HepG2 (cell line): ENCODE measurements around the gene N4BP2. TPM values are rescaled to one million over a fixed set of nuclear protein-coding genes. Genes with fewer than 3 reads are reported as not detected.

Source experiments
- ATAC-seq: fragments of 200-7000 bp; cut with Tn5 transposase; 3 replicates; pipeline ENCODE4 v1.9.1; 2020; ENCODE audit warnings: mild to moderate bottlenecking, moderate library complexity
- BruUV-seq: library from RNA; stranded (reverse); fragments of 400-500 nt; replicated peaks from 2 replicates; lab custom pipeline; 2021; lab: Mats Ljungman, UMichigan
- CTCF ChIA-PET: fragments of 300-600 bp; formaldehyde crosslinking; extraction: SDS; loops from one replicate; lab custom pipeline; 2021; ENCODE audit warnings: low total read pairs, inconsistent platforms, low intra/inter-chr PET ratio; lab: Yijun Ruan, JAX
- POLR2A ChIA-PET: fragments of 350-600 bp; sonication (Branson Sonifier 250); formaldehyde crosslinking; loops from one replicate; lab custom pipeline; 2020; ENCODE audit warnings: antibody characterized with exemption, inconsistent platforms; lab: Yijun Ruan, JAX
- DNase-seq: peaks from one replicate; pipeline ENCODE4 v3.0.0-alpha.2; 2015; ENCODE audit warnings: low spot score
- FAIRE-seq: peaks from 3 replicates; lab custom pipeline; 2011; peaks lifted over from hg19 to GRCh38; lab: Jason Lieb, UNC
- H2AFZ ChIP-seq: one replicate; pipeline ENCODE4 v1.6.1; 2011; ENCODE audit warnings: low read length, inconsistent platforms
- H3K27ac ChIP-seq: fragments of 300-600 bp; 3 replicates; pipeline ENCODE4 v1.8.0; 2011; ENCODE audit warnings: mixed run types, mild to moderate bottlenecking, mixed read lengths, low read length, inconsistent platforms; ENCODE audit not compliant: insufficient read depth; ENCODE audit errors: extremely low read length
- H3K27me3 ChIP-seq, 2 experiments: fragments of 200-600 bp in 1 of 2; 2 replicates in 1 of 2; 3 replicates in 1 of 2; pipeline versions ENCODE4 v1.6.0 to v1.8.0; 2011; ENCODE audit warnings: low read length in 2 of 2, mild to moderate bottlenecking in 2 of 2, moderate library complexity in 2 of 2, inconsistent platforms in 1 of 2; ENCODE audit not compliant: insufficient read depth in 2 of 2, control insufficient read depth in 1 of 2
- H3K36me3 ChIP-seq, 2 experiments: fragments of 200-600 bp in 1 of 2; replicated peaks in 1 of 2; 2 replicates in 1 of 2; 3 replicates in 1 of 2; pipeline versions ENCODE4 v1.5.1 to v1.8.0; 2011; ENCODE audit warnings: low read length in 2 of 2, inconsistent platforms in 1 of 2; ENCODE audit not compliant: insufficient read depth in 2 of 2, control insufficient read depth in 1 of 2
- H3K4me1 ChIP-seq: 2 replicates; pipeline ENCODE4 v1.5.1; 2012; ENCODE audit warnings: low read length, inconsistent platforms; ENCODE audit not compliant: insufficient read depth
- H3K4me2 ChIP-seq: 2 replicates; pipeline ENCODE4 v1.6.0; 2011; ENCODE audit warnings: low read depth, low read length, inconsistent platforms
- H3K4me3 ChIP-seq, 3 experiments: fragments of 200-600 bp in 1 of 3; sonication (generic), shearing (Covaris generic) in 1 of 3; replicated peaks in 1 of 3; 2 replicates each; pipeline ENCODE4 v1.5.1; 2011 to 2016; ENCODE audit warnings: low read length in 3 of 3, inconsistent platforms in 2 of 3, low read depth in 2 of 3, mild to moderate bottlenecking in 2 of 3, control low read depth in 1 of 3, mixed read lengths in 1 of 3; ENCODE audit not compliant: insufficient read depth in 1 of 3
- H3K79me2 ChIP-seq: one replicate; pipeline ENCODE4 v1.6.1; 2011; ENCODE audit warnings: low read length, inconsistent platforms; ENCODE audit not compliant: insufficient read depth
- H3K9ac ChIP-seq: 2 replicates; pipeline ENCODE4 v1.6.0; 2011; ENCODE audit warnings: mild to moderate bottlenecking, low read depth, low read length, inconsistent platforms; ENCODE audit not compliant: insufficient read depth
- H3K9me3 ChIP-seq: 2 replicates; pipeline ENCODE4 v1.5.1; 2012; ENCODE audit warnings: mild to moderate bottlenecking, low read length
- H4K20me1 ChIP-seq: 2 replicates; pipeline ENCODE4 v1.6.0; 2011; ENCODE audit warnings: inconsistent platforms, mild to moderate bottlenecking, low read length, moderate library complexity; ENCODE audit not compliant: insufficient read depth
- KDM4B ChIP-seq: sonication (generic); formaldehyde crosslinking; IDR thresholded peaks from 2 replicates; pipeline ENCODE4 v1.4.0; 2020; ENCODE audit warnings: missing genetic modification reagents
- NCOA2 ChIP-seq: sonication (generic); formaldehyde crosslinking; IDR thresholded peaks from 2 replicates; pipeline ENCODE4 v1.8.0; 2022; ENCODE audit warnings: inconsistent platforms
- SALL2 ChIP-seq: sonication (generic); formaldehyde crosslinking; IDR thresholded peaks from 2 replicates; pipeline ENCODE4 v1.8.1; 2023; ENCODE audit warnings: mild to moderate bottlenecking, missing genetic modification reagents, inconsistent platforms
- in situ Hi-C: cut with HindIII; loops from 2 replicates; pipeline ENCODE4 v1.10.0; 2017; ENCODE audit warnings: low pct_unique_long_range_greater_than_20kb; ENCODE audit not compliant: extremely low pct_ligation_motif_present
- intact Hi-C: fragments of 100-400 bp; cut with micrococcal nuclease; formaldehyde crosslinking; loops from one replicate; pipeline ENCODE4 v1.10.0; 2022; ENCODE audit not compliant: unreplicated experiment
- polyA plus RNA-seq, 8 experiments: library from polyadenylated mRNA; depleted of rRNA in 3 of 8; stranded (reverse) in 7 of 8; unstranded in 1 of 8; fragments of >200 nt; fragmentation: Illumina TruSeq in 4 of 8; extraction: Trizol in 4 of 8; gene quantifications; 2 replicates each; pipeline versions ENCODE4 v1.2.1 to v1.2.3, GENCODE V29; 2011 to 2016; ENCODE audit warnings: low read depth in 4 of 8, missing spikeins in 1 of 8, mixed read lengths in 1 of 8; ENCODE audit not compliant: insufficient read depth in 1 of 8
- total RNA-seq, 5 experiments: library from RNA; depleted of rRNA; stranded (reverse); fragments of >200 nt; fragmentation: Illumina TruSeq; extraction: Trizol; gene quantifications; 2 replicates each; pipeline ENCODE4 v1.2.3, GENCODE V29; 2016; ENCODE audit warnings: low read depth in 1 of 5
- TF ChIP-seq, protein P1 (sequence below): sonication (generic); formaldehyde crosslinking; IDR thresholded peaks from 2 replicates; pipeline ENCODE4 v1.4.0; 2020; ENCODE audit warnings: missing genetic modification reagents
- TF ChIP-seq, protein P2 (sequence below), 2 experiments: fragments of 450-650 bp in 1 of 2; sonication (generic) in 1 of 2; formaldehyde crosslinking in 1 of 2; IDR thresholded peaks; 2 replicates each; pipeline versions ENCODE4 v1.6.1 to v1.8.0; 2016 to 2022; ENCODE audit warnings: antibody characterized with exemption in 1 of 2, mild to moderate bottlenecking in 1 of 2, missing genetic modification reagents in 1 of 2

The N4BP2 gene
- total and polyA plus RNA-seq, 2 of the 13 experiments (the other 11 are each of a cell fraction or from before 2014, with no cell fraction given): 5.6 to 12.9 TPM

- in situ Hi-C loops: no loop called here
- no peaks in the 10 kb centered on the region for H3K4me1 ChIP-seq
- H4K20me1 ChIP-seq: no peaks in the 10 kb centered on the region
- no peak overlapping the region for H3K27ac ChIP-seq
- H2AFZ ChIP-seq: no peak overlapping the region
- POLR2A ChIA-PET: no interaction called here
- H3K36me3 ChIP-seq: peaks cover 5 to 7% of the 10 kb centered on the region in 2 experiments; a peak in 4 of 5 replicates
- no peak overlapping the region for H3K4me3 ChIP-seq
- H3K9me3 ChIP-seq: no peaks in the 10 kb centered on the region
- TF ChIP-seq, protein P1, sequence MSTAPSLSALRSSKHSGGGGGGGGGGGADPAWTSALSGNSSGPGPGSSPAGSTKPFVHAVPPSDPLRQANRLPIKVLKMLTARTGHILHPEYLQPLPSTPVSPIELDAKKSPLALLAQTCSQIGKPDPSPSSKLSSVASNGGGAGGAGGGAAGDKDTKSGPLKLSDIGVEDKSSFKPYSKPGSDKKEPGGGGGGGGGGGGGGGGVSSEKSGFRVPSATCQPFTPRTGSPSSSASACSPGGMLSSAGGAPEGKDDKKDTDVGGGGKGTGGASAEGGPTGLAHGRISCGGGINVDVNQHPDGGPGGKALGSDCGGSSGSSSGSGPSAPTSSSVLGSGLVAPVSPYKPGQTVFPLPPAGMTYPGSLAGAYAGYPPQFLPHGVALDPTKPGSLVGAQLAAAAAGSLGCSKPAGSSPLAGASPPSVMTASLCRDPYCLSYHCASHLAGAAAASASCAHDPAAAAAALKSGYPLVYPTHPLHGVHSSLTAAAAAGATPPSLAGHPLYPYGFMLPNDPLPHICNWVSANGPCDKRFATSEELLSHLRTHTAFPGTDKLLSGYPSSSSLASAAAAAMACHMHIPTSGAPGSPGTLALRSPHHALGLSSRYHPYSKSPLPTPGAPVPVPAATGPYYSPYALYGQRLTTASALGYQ (CRISPR knock-in tag): no peak
- TF ChIP-seq, protein P2, sequence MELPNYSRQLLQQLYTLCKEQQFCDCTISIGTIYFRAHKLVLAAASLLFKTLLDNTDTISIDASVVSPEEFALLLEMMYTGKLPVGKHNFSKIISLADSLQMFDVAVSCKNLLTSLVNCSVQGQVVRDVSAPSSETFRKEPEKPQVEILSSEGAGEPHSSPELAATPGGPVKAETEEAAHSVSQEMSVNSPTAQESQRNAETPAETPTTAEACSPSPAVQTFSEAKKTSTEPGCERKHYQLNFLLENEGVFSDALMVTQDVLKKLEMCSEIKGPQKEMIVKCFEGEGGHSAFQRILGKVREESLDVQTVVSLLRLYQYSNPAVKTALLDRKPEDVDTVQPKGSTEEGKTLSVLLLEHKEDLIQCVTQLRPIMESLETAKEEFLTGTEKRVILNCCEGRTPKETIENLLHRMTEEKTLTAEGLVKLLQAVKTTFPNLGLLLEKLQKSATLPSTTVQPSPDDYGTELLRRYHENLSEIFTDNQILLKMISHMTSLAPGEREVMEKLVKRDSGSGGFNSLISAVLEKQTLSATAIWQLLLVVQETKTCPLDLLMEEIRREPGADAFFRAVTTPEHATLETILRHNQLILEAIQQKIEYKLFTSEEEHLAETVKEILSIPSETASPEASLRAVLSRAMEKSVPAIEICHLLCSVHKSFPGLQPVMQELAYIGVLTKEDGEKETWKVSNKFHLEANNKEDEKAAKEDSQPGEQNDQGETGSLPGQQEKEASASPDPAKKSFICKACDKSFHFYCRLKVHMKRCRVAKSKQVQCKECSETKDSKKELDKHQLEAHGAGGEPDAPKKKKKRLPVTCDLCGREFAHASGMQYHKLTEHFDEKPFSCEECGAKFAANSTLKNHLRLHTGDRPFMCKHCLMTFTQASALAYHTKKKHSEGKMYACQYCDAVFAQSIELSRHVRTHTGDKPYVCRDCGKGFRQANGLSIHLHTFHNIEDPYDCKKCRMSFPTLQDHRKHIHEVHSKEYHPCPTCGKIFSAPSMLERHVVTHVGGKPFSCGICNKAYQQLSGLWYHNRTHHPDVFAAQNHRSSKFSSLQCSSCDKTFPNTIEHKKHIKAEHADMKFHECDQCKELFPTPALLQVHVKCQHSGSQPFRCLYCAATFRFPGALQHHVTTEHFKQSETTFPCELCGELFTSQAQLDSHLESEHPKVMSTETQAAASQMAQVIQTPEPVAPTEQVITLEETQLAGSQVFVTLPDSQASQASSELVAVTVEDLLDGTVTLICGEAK (IDR thresholded peaks at IDR 0.05): no peak
- TF ChIP-seq, protein P2 (CRISPR knock-in tag; IDR thresholded peaks at IDR 0.05): no peak
- TF ChIP-seq SALL2 (CRISPR knock-in tag): no peak
- TF ChIP-seq NCOA2: no peak
- TF ChIP-seq KDM4B (CRISPR knock-in tag): no peak
- TF ChIP-seq, all 625 proteins: peak for 0
- no peak for FAIRE-seq
- ATAC-seq: no peak
- H3K27me3 ChIP-seq: no peaks in the 10 kb centered on the region
- BruUV-seq: no TSS peak
- no peak overlapping the region for H3K4me2 ChIP-seq
- no peaks in the 10 kb centered on the region for H3K79me2 ChIP-seq
- no peak for DNase-seq
- no peak overlapping the region for H3K9ac ChIP-seq
- intact Hi-C loops: no loop called here
- CTCF ChIA-PET: no interaction called here
These were observed 68.0 kb downstream of the N4BP2 start for GRCh38 chr4:40124690-40125089.
